CD4-positive, alpha-beta T cell (primary cell): ENCODE results near the gene TCF3. TPM values are rescaled to one million over a fixed set of nuclear protein-coding genes. Genes with fewer than 3 reads are reported as not detected.
A peak's percentile ranks its signal among the peaks of the same experiment; 100 is the strongest.

Experiments used
- ATAC-seq: fragments of 200-7000 bp; cut with Tn5 transposase; one replicate; pipeline ENCODE4 v1.10.0; 2022; ENCODE audit warnings: mild to moderate bottlenecking; ENCODE audit not compliant: poor library complexity
- CTCF ChIA-PET: fragments of 350-600 bp; sonication (Branson Sonifier 250); formaldehyde crosslinking; loops from one replicate; lab custom pipeline; 2021; ENCODE audit warnings: antibody characterized with exemption, inconsistent platforms; lab: Charles Lee
- POLR2A ChIA-PET: fragments of 350-600 bp; sonication (Branson Sonifier 250); formaldehyde crosslinking; loops from one replicate; lab custom pipeline; 2021; ENCODE audit warnings: antibody characterized with exemption, inconsistent platforms; lab: Charles Lee
- DNase-seq, 14 experiments: peaks; one replicate each; pipeline ENCODE4 v3.0.0-alpha.2; 2013 to 2020; ENCODE audit warnings: mixed read lengths in 2 of 14
- H3K27ac ChIP-seq, 2 donors: one replicate each; pipeline versions ENCODE4 v1.5.1 to v1.7.0; 2013; ENCODE audit warnings: low read length in 2 of 2, low read depth in 1 of 2, mild to moderate bottlenecking in 1 of 2
- H3K27me3 ChIP-seq, 2 experiments: 1 replicate in 1 of 2; 2 replicates in 1 of 2; pipeline versions ENCODE4 v1.6.1 to v1.7.0; 2013; ENCODE audit warnings: low read length in 2 of 2, control low read depth in 1 of 2, mild to moderate bottlenecking in 1 of 2, moderate library complexity in 1 of 2; ENCODE audit not compliant: insufficient read depth in 2 of 2, control insufficient read depth in 1 of 2
- H3K36me3 ChIP-seq: one replicate; pipeline ENCODE4 v1.6.1; 2013; ENCODE audit warnings: low read length, control low read depth; ENCODE audit not compliant: insufficient read depth
- H3K4me1 ChIP-seq: one replicate; pipeline ENCODE4 v1.6.1; 2013; ENCODE audit warnings: low read length, control low read depth; ENCODE audit not compliant: insufficient read depth
- H3K4me3 ChIP-seq: one replicate; pipeline ENCODE4 v1.5.1; 2013; ENCODE audit warnings: mild to moderate bottlenecking, low read length, moderate library complexity
- H3K9me3 ChIP-seq, 2 experiments: 1 replicate in 1 of 2; 2 replicates in 1 of 2; pipeline versions ENCODE4 v1.6.1 to v1.7.0; 2013; ENCODE audit warnings: low read length in 2 of 2, mild to moderate bottlenecking in 2 of 2, control low read depth in 1 of 2, moderate library complexity in 1 of 2; ENCODE audit not compliant: control insufficient read depth in 1 of 2, insufficient read depth in 1 of 2
- H3K27ac Mint-ChIP-seq: one replicate; pipeline ENCODE4 v1.8.0; 2020; ENCODE audit warnings: mixed read lengths
- H3K27me3 Mint-ChIP-seq: one replicate; pipeline ENCODE4 v1.8.0; 2021; ENCODE audit warnings: mixed read lengths
- H3K36me3 Mint-ChIP-seq: one replicate; pipeline ENCODE4 v1.8.0; 2021; ENCODE audit warnings: low read depth, mixed read lengths
- H3K4me1 Mint-ChIP-seq: one replicate; pipeline ENCODE4 v1.8.0; 2021; ENCODE audit warnings: low read depth, mixed read lengths
- H3K4me3 Mint-ChIP-seq: one replicate; pipeline ENCODE4 v1.8.0; 2020; ENCODE audit warnings: mild to moderate bottlenecking, mixed read lengths
- H3K9me3 Mint-ChIP-seq: one replicate; pipeline ENCODE4 v1.8.0; 2020; ENCODE audit warnings: mixed read lengths
- intact Hi-C, 2 experiments: fragments of 100-400 bp; cut with DNase I in 1 of 2; cut with micrococcal nuclease in 1 of 2; formaldehyde crosslinking; loops; one replicate each; pipeline versions ENCODE4 v1.15.1 to v1.9.0; 2023 to 2025; cut with DNase I, micrococcal nuclease
- total RNA-seq, 174 experiments: library from RNA in 2 of 174; stranded (reverse) in 2 of 174; gene quantifications; one replicate each; pipeline ENCODE4 v1.2.3 and lab custom pipeline; 2021 to 2026
- TF ChIP-seq, protein P1 (sequence below): fragments of 200-600 bp; IDR thresholded peaks from one replicate; pipeline ENCODE4 v1.8.0; 2022; ENCODE audit warnings: antibody characterized with exemption, mild to moderate bottlenecking

The TCF3 gene
- total RNA-seq, 2 experiments from 2014 or later: 51.2 to 52.2 TPM

DNA sequence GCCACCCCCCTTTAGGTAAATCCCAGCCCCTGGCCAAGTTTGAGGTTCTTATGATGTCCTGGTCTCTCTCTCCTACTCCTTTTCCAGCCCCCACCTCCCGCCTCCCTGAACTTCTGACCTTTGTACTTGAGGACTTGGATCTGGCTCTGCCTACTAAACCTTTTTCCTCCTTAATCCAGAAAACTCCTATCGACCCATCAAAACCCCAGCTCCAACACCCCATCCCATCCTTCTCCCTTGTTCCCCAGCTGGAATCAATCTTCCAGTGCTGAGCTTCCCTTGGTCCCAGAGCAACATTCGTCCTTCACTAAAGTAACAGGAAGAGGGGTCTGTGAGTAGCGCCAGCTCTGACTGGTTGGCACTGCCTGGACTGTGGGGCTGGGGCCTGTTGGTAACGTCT is 29.9 kb downstream of the TCF3 start:
- DNase-seq: no peak
- H3K4me1 Mint-ChIP-seq: peaks cover 14% of the 10 kb centered on the region
- H3K9me3 Mint-ChIP-seq: no peaks in the 10 kb centered on the region
- intact Hi-C loops: loop anchor here in 1 of 2 experiments (5.0 kb wide), 1 partner anchor 50 kb away; no protein-coding TSS in a partner anchor
- Histone ChIP-seq H3K4me3 (no peak overlapping the region), H3K9me3 (no peaks in the 10 kb centered on the region), H3K27me3 (no peaks in the 10 kb centered on the region), H3K27ac (no peak overlapping the region), H3K4me1 (peaks cover 6% of the 10 kb centered on the region), H3K36me3 (peaks cover 31% of the 10 kb centered on the region)
- ChIA-PET POLR2A (no interaction called here), CTCF (no interaction called here)
- no peak for ATAC-seq
- H3K36me3 Mint-ChIP-seq: peaks cover 27% of the 10 kb centered on the region
- TF ChIP-seq, protein P1, sequence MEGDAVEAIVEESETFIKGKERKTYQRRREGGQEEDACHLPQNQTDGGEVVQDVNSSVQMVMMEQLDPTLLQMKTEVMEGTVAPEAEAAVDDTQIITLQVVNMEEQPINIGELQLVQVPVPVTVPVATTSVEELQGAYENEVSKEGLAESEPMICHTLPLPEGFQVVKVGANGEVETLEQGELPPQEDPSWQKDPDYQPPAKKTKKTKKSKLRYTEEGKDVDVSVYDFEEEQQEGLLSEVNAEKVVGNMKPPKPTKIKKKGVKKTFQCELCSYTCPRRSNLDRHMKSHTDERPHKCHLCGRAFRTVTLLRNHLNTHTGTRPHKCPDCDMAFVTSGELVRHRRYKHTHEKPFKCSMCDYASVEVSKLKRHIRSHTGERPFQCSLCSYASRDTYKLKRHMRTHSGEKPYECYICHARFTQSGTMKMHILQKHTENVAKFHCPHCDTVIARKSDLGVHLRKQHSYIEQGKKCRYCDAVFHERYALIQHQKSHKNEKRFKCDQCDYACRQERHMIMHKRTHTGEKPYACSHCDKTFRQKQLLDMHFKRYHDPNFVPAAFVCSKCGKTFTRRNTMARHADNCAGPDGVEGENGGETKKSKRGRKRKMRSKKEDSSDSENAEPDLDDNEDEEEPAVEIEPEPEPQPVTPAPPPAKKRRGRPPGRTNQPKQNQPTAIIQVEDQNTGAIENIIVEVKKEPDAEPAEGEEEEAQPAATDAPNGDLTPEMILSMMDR: no peak
- H3K4me3 Mint-ChIP-seq: no peak overlapping the region
- peak overlapping the region; percentile 30 for H3K27ac Mint-ChIP-seq
- H3K27me3 Mint-ChIP-seq: no peaks in the 10 kb centered on the region

DNA sequence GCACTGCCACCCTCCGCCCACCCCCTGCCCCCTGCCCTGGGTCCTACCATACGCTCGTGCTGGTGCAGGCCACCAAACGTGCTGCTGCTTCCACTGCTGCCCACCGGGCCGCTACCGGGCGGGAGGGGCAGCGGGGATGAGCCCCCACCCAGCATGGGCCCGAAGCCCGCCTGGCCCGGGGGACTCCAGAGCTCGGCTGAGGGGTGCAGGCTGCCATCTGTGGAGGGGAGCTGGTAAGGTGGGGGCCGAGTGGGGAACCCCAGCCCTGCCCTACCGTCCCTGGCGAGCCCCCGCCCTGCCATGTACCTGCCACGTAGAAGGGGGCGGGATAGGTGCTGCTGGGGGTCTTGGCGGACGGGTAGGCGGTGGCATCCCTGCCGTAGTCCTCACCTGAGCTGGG is 30.4 kb downstream of the TCF3 start:
- H3K27ac Mint-ChIP-seq: no peak overlapping the region
- Histone ChIP-seq H3K4me3 (no peak overlapping the region), H3K27ac (no peak overlapping the region), H3K36me3 (peaks cover 31% of the 10 kb centered on the region), H3K27me3 (no peaks in the 10 kb centered on the region), H3K9me3 (no peaks in the 10 kb centered on the region), H3K4me1 (peaks cover 11% of the 10 kb centered on the region)
- DNase-seq: no peak
- intact Hi-C loops: loop anchor here in 1 of 2 experiments (5.0 kb wide), 1 partner anchor 50 kb away; no protein-coding TSS in a partner anchor
- H3K9me3 Mint-ChIP-seq: no peaks in the 10 kb centered on the region
- ChIA-PET CTCF (no interaction called here), POLR2A (no interaction called here)
- ATAC-seq: no peak
- TF ChIP-seq, protein P1: no peak
- H3K36me3 Mint-ChIP-seq: peaks cover 29% of the 10 kb centered on the region
- no peaks in the 10 kb centered on the region for H3K27me3 Mint-ChIP-seq
- no peak overlapping the region for H3K4me3 Mint-ChIP-seq
- peaks cover 18% of the 10 kb centered on the region for H3K4me1 Mint-ChIP-seq

DNA sequence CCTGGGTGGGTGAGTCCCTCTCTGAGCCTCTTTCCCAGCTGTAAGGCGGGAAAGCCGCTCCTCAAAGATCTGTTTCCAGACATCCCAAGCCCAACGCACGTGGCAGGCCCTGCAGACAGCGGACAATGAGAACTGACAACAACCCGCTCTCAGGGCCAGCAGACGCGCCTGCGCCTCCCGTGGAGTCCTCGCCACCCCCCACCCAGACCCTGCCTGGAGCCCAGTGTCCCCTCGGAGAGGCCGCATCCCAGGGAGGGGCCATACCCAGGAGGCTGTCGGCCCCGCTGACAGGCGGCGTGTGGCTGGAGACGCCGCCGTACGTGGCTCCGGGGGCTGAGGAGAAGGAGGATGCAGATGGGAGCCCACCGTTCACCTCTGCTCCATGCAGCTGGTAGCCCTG is 30.8 kb downstream of the TCF3 start:
- Histone ChIP-seq H3K27me3 (no peaks in the 10 kb centered on the region), H3K4me1 (peaks cover 13% of the 10 kb centered on the region), H3K4me3 (no peak overlapping the region), H3K9me3 (no peaks in the 10 kb centered on the region), H3K27ac (no peak overlapping the region), H3K36me3 (peaks cover 31% of the 10 kb centered on the region)
- no peak overlapping the region for H3K27ac Mint-ChIP-seq
- intact Hi-C loops: loop anchor here in 1 of 2 experiments (5.0 kb wide), 1 partner anchor 51 kb away; no protein-coding TSS in a partner anchor
- no peak for DNase-seq
- no peak overlapping the region for H3K4me3 Mint-ChIP-seq
- no peaks in the 10 kb centered on the region for H3K9me3 Mint-ChIP-seq
- ChIA-PET CTCF (no interaction called here), POLR2A (no interaction called here)
- peaks cover 33% of the 10 kb centered on the region for H3K36me3 Mint-ChIP-seq
- no peaks in the 10 kb centered on the region for H3K27me3 Mint-ChIP-seq
- ATAC-seq: no peak
- TF ChIP-seq, protein P1: no peak
- peaks cover 22% of the 10 kb centered on the region for H3K4me1 Mint-ChIP-seq
